CD8-positive, alpha-beta memory T cell (primary cell): Measurements from ENCODE around the gene EPB41L1. TPM values are rescaled to one million over a fixed set of nuclear protein-coding genes. Genes with fewer than 3 reads are reported as not detected.

ENCODE experiments used
- CTCF ChIA-PET: fragments of 350-600 bp; sonication (Branson Sonifier 250); formaldehyde crosslinking; loops from one replicate; lab custom pipeline; 2021; ENCODE audit warnings: antibody characterized with exemption; lab: Charles Lee
- POLR2A ChIA-PET: fragments of 350-600 bp; sonication (Branson Sonifier 250); formaldehyde crosslinking; loops from one replicate; lab custom pipeline; 2021; ENCODE audit warnings: antibody characterized with exemption; lab: Charles Lee
- DNase-seq, 5 donors: peaks; one replicate each; pipeline versions ENCODE4 v3.0.0 to v3.0.0-alpha.2; 2020 to 2022; ENCODE audit warnings: mixed read lengths in 1 of 5
- H3K27ac ChIP-seq: one replicate; pipeline ENCODE4 v1.7.0; 2013; ENCODE audit warnings: low read depth, mild to moderate bottlenecking, low read length, moderate library complexity
- H3K27me3 ChIP-seq: 2 replicates; pipeline ENCODE4 v1.7.0; 2013; ENCODE audit warnings: low read length, mild to moderate bottlenecking; ENCODE audit not compliant: insufficient read depth, poor library complexity, severe bottlenecking
- H3K36me3 ChIP-seq: 2 replicates; pipeline ENCODE4 v1.7.0; 2013; ENCODE audit warnings: mild to moderate bottlenecking, low read length, moderate library complexity; ENCODE audit not compliant: insufficient read depth
- H3K4me1 ChIP-seq: 2 replicates; pipeline ENCODE4 v1.7.0; 2013; ENCODE audit warnings: mild to moderate bottlenecking, low read length, moderate library complexity; ENCODE audit not compliant: insufficient read depth
- H3K4me3 ChIP-seq: 2 replicates; pipeline ENCODE4 v1.7.0; 2013; ENCODE audit warnings: mild to moderate bottlenecking, low read length
- H3K9me3 ChIP-seq: 2 replicates; pipeline ENCODE4 v1.7.0; 2013; ENCODE audit warnings: mild to moderate bottlenecking, low read length
- H3K27ac Mint-ChIP-seq, 8 donors: one replicate each; pipeline ENCODE4 v1.8.0; 2020 to 2021; ENCODE audit warnings: mixed read lengths in 8 of 8, mild to moderate bottlenecking in 6 of 8, inconsistent platforms in 3 of 8, moderate library complexity in 3 of 8
- H3K27me3 Mint-ChIP-seq, 2 donors: one replicate each; pipeline ENCODE4 v1.8.0; 2020 to 2021; ENCODE audit warnings: mixed read lengths in 2 of 2, mild to moderate bottlenecking in 1 of 2, moderate library complexity in 1 of 2
- H3K36me3 Mint-ChIP-seq, 3 donors: one replicate each; pipeline ENCODE4 v1.8.0; 2020 to 2021; ENCODE audit warnings: mixed read lengths in 3 of 3, inconsistent platforms in 1 of 3, mild to moderate bottlenecking in 1 of 3
- H3K4me1 Mint-ChIP-seq, 3 donors: one replicate each; pipeline ENCODE4 v1.8.0; 2020 to 2021; ENCODE audit warnings: mixed read lengths in 3 of 3, inconsistent platforms in 1 of 3, mild to moderate bottlenecking in 1 of 3
- H3K4me3 Mint-ChIP-seq, 7 donors: one replicate each; pipeline ENCODE4 v1.8.0; 2020 to 2021; ENCODE audit warnings: mixed read lengths in 7 of 7, mild to moderate bottlenecking in 6 of 7, moderate library complexity in 4 of 7, inconsistent platforms in 2 of 7
- H3K9me3 Mint-ChIP-seq, 5 donors: one replicate each; pipeline ENCODE4 v1.8.0; 2020 to 2022; ENCODE audit warnings: mixed read lengths in 5 of 5, mild to moderate bottlenecking in 3 of 5, moderate library complexity in 2 of 5, inconsistent platforms in 1 of 5
- polyA plus RNA-seq: library from polyadenylated mRNA; unstranded; fragments of 300-500 nt; fragmentation: Illumina TruSeq; gene quantifications from one replicate; pipeline ENCODE4 v1.2.3, GENCODE V29; 2021
- total RNA-seq, 2 experiments: library from RNA; stranded (reverse); gene quantifications; one replicate each; pipeline ENCODE4 v1.2.3, GENCODE V29; 2021

EPB41L1 gene
- total and polyA plus RNA-seq, 3 experiments from 2014 or later: 0.29 to 0.35 TPM; not detected in 1

- DNase-seq: no peak
- CTCF ChIA-PET: no interaction called here
- Mint-ChIP-seq H3K9me3 (no peaks in the 10 kb centered on the region), H3K36me3 (no peaks in the 10 kb centered on the region), H3K4me3 (no peak overlapping the region), H3K4me1 (peaks cover 3 to 4% (median 4%) of the 10 kb centered on the region in 3 donors), H3K27ac (no peak overlapping the region), H3K27me3 (peaks cover 30 to 57% of the 10 kb centered on the region in 2 donors)
- no peaks in the 10 kb centered on the region for H3K4me1 ChIP-seq
- POLR2A ChIA-PET: no interaction called here
- no peaks in the 10 kb centered on the region for H3K9me3 ChIP-seq
- H3K4me3 ChIP-seq: no peak overlapping the region
- peaks cover 1% of the 10 kb centered on the region for H3K27me3 ChIP-seq
- H3K27ac ChIP-seq: no peak overlapping the region
- no peaks in the 10 kb centered on the region for H3K36me3 ChIP-seq
These were observed 3.5 kb upstream of the EPB41L1 start for GRCh38 chr20:36150847-36151539.

DNA sequence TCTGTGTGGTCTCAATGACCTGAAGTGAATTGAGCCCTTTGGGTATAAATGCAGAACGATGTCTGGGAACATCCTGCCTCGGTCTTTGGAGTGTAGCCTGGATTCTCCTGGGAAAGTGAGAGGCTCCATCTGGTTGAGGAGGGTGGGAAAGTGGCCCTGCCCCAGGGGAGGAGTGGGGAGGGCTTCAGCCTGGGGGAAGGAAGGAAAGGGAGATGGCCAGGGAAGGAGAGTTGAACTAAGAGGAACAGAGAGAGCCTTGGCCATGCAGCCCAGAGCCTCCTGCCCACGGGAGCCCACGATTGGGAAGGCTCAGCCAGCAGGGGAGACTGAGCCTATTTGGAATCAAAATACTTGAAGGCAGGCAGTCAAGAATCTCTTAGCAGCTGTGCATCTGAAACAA is 2.3 kb upstream of the EPB41L1 start:
- no peak for DNase-seq
- H3K4me1 ChIP-seq: no peaks in the 10 kb centered on the region
- Mint-ChIP-seq H3K36me3 (no peaks in the 10 kb centered on the region), H3K9me3 (no peaks in the 10 kb centered on the region), H3K27ac (no peak overlapping the region), H3K27me3 (peaks cover 36 to 56% of the 10 kb centered on the region in 2 donors), H3K4me3 (peak overlapping the region in 1 of 7 donors; percentile 32), H3K4me1 (peaks cover 3 to 6% (median 4%) of the 10 kb centered on the region in 3 donors)
- no peak overlapping the region for H3K27ac ChIP-seq
- no peaks in the 10 kb centered on the region for H3K36me3 ChIP-seq
- H3K27me3 ChIP-seq: peaks cover 8% of the 10 kb centered on the region
- no peaks in the 10 kb centered on the region for H3K9me3 ChIP-seq
- POLR2A ChIA-PET: no interaction called here
- CTCF ChIA-PET: interaction anchor here (0.8 to 1.4 kb wide), 2 partner anchors 9 to 14 kb away, joined by 3 read pairs; no protein-coding TSS in a partner anchor
- H3K4me3 ChIP-seq: no peak overlapping the region

GRCh38 chr20:36153204-36153603 is 1.3 kb upstream of the EPB41L1 start:
- Mint-ChIP-seq H3K4me3 (peak overlapping the region in 5 of 7 donors; percentile 20 to 71 (median 56)), H3K9me3 (no peaks in the 10 kb centered on the region), H3K4me1 (peaks cover 3 to 6% (median 4%) of the 10 kb centered on the region in 3 donors), H3K27ac (no peak overlapping the region), H3K36me3 (no peaks in the 10 kb centered on the region), H3K27me3 (peaks cover 39 to 53% of the 10 kb centered on the region in 2 donors)
- no peak for DNase-seq
- Histone ChIP-seq H3K4me1 (no peaks in the 10 kb centered on the region), H3K4me3 (no peak overlapping the region), H3K9me3 (no peaks in the 10 kb centered on the region), H3K36me3 (no peaks in the 10 kb centered on the region), H3K27me3 (peaks cover 8% of the 10 kb centered on the region), H3K27ac (no peak overlapping the region)
- CTCF ChIA-PET: interaction anchor here (0.8 to 1.4 kb wide), 2 partner anchors 10 to 15 kb away, joined by 3 read pairs; no protein-coding TSS in a partner anchor
- POLR2A ChIA-PET: no interaction called here

DNA sequence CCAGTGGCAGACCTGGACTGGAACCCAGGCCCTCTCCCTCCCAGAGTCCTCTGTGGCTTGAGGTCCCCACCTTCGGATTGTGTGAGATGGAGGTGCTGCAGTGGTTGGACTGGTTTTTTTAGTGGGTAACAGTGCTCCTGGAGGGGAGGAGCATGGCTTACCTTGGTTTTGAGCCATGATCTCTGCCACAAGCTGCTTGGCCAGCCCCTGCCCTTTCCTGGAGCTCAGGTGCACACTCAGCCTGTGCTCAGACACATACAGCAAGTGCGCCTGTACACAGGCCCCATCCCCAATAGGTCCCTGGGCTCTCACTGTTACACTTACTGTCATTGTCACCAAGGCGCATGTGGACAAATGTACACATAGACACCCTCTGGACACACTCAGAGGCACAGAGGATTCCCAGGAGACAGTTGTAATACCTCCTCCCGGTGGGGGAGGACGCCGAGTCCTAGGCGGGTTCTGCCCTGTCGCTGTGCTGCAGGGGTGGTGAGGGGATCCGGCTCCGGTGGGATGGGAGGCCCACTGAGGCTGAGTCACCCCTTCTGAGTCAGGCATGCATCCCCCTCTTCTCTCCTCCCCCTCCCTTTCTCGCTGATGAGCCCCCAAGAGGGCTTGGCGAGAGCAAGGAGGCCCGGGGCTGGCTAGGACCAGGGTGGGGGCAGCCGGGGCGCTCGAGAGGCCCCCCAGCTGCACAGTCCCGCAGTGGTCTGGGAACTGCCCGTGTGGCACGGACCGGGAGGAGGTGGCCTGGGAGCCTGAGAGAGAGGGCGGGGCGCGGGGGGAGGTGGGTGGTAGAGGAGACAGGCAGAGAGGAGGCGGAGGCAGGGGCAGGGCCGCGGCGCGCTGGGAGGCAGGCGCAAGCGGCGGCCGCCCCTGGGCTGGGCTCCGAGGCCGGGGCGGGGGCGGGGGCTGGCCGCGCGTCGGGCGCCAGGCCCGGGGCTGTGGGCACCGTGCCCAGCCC is 522 bp upstream of the EPB41L1 start:
- Mint-ChIP-seq H3K27me3 (peaks cover 38 to 48% of the 10 kb centered on the region in 2 donors), H3K27ac (no peak overlapping the region), H3K9me3 (no peaks in the 10 kb centered on the region), H3K36me3 (no peaks in the 10 kb centered on the region), H3K4me3 (peak overlapping the region in 4 of 7 donors; percentile 3 to 56 (median 28)), H3K4me1 (peaks cover 3 to 6% (median 4%) of the 10 kb centered on the region in 3 donors)
- H3K36me3 ChIP-seq: no peaks in the 10 kb centered on the region
- peaks cover 8% of the 10 kb centered on the region for H3K27me3 ChIP-seq
- H3K9me3 ChIP-seq: no peaks in the 10 kb centered on the region
- H3K27ac ChIP-seq: no peak overlapping the region
- POLR2A ChIA-PET: no interaction called here
- no peak overlapping the region for H3K4me3 ChIP-seq
- H3K4me1 ChIP-seq: no peaks in the 10 kb centered on the region
- CTCF ChIA-PET: interaction anchor here (1.4 kb wide), 1 partner anchor 16 kb away, joined by 3 read pairs; no protein-coding TSS in a partner anchor
- peak in 1 of 5 donors; percentile 2 for DNase-seq

DNA sequence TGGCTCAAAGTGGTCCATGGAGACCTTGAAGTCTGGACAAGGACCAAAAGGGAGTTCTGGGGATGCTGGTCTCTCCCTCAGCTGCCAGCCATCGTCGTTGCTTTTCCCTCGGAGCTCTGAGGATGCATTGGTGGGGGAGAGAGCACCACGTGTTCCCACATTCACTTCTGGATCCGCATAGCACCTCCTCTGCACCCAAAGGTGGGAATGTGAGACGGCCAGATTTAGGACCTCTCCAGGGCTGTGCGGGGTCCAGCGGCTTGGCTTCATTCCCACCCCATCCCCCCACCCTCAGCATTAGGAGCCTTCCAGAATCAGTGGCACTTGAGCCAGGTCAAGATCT is 1.1 kb downstream of the EPB41L1 start:
- H3K36me3 ChIP-seq: no peaks in the 10 kb centered on the region
- no peak overlapping the region for H3K27ac Mint-ChIP-seq
- no peaks in the 10 kb centered on the region for H3K36me3 Mint-ChIP-seq
- H3K9me3 ChIP-seq: no peaks in the 10 kb centered on the region
- H3K27me3 ChIP-seq: peaks cover 8% of the 10 kb centered on the region
- H3K27ac ChIP-seq: no peak overlapping the region
- POLR2A ChIA-PET: no interaction called here
- no peaks in the 10 kb centered on the region for H3K9me3 Mint-ChIP-seq
- no peak for DNase-seq
- CTCF ChIA-PET: interaction anchor here (1.1 to 2.4 kb wide), 6 partner anchors 9 to 284 kb away, joined by 4 to 9 read pairs (median 5); no protein-coding TSS in a partner anchor
- peaks cover 3 to 6% (median 4%) of the 10 kb centered on the region in 3 donors for H3K4me1 Mint-ChIP-seq
- H3K27me3 Mint-ChIP-seq: peaks cover 40 to 43% of the 10 kb centered on the region in 2 donors
- H3K4me1 ChIP-seq: no peaks in the 10 kb centered on the region
- peak overlapping the region in 2 of 7 donors; percentile 46 to 74 for H3K4me3 Mint-ChIP-seq
- no peak overlapping the region for H3K4me3 ChIP-seq

DNA sequence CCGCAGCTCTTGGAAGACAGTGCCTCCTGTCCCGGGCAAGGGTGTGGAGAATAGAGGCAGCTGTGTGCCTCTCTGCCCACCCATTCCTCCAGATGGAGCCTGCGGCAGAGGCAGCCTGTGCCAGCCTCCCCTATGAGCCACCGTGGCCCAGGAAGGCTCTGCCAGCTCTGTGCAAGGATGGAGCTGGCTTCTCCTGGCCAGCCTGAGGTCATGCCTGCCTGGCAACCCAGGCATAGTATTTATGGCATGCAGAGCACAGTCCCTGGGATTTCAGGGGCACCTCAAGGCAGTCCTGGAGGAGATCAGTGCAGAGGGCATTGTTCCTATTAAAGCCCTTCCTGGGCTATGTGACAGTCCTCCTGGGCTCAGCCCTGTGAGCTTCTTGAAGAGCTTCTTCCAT is 1.5 kb downstream of the EPB41L1 start:
- no peak overlapping the region for H3K4me3 ChIP-seq
- Mint-ChIP-seq H3K9me3 (no peaks in the 10 kb centered on the region), H3K4me1 (peaks cover 3 to 6% (median 4%) of the 10 kb centered on the region in 3 donors), H3K4me3 (peak overlapping the region in 2 of 7 donors; percentile 47 to 80), H3K27me3 (peaks cover 37 to 44% of the 10 kb centered on the region in 2 donors), H3K36me3 (no peaks in the 10 kb centered on the region), H3K27ac (no peak overlapping the region)
- H3K36me3 ChIP-seq: no peaks in the 10 kb centered on the region
- DNase-seq: no peak
- ChIA-PET POLR2A (no interaction called here), CTCF (interaction anchor here (1.1 to 2.4 kb wide), 8 partner anchors 9 to 316 kb away, joined by 3 to 9 read pairs (median 4); no protein-coding TSS in a partner anchor)
- peaks cover 8% of the 10 kb centered on the region for H3K27me3 ChIP-seq
- H3K27ac ChIP-seq: no peak overlapping the region
- no peaks in the 10 kb centered on the region for H3K4me1 ChIP-seq
- H3K9me3 ChIP-seq: no peaks in the 10 kb centered on the region

DNA sequence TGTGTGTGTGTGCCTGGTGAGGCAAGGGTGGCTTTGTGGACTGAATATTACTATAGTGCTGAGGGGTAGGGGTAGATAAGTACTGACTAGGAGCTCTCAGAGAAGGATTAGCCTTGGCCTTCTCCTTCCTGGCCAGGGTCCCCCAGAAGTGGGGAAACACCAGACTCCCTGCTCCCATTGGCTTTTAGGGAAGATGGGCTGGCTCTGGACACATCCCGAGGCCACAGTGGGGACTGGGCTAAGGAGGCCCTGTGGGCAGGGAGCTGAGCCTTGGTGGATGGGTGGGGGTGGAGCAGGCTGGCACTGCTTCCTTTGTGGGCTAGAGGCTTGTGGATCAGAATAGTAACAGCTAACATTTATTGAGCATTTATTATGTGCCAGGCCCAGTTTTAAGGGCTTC is 3.1 kb downstream of the EPB41L1 start:
- Histone ChIP-seq H3K9me3 (no peaks in the 10 kb centered on the region), H3K4me3 (no peak overlapping the region), H3K4me1 (no peaks in the 10 kb centered on the region), H3K36me3 (no peaks in the 10 kb centered on the region), H3K27ac (no peak overlapping the region), H3K27me3 (peaks cover 8% of the 10 kb centered on the region)
- ChIA-PET POLR2A (no interaction called here), CTCF (interaction anchor here (0.9 to 1.0 kb wide), 3 partner anchors 129 to 281 kb away, joined by 3 to 4 read pairs (median 3); no protein-coding TSS in a partner anchor)
- no peak for DNase-seq
- H3K9me3 Mint-ChIP-seq: no peaks in the 10 kb centered on the region
- H3K4me3 Mint-ChIP-seq: no peak overlapping the region
- H3K27me3 Mint-ChIP-seq: peaks cover 35 to 42% of the 10 kb centered on the region in 2 donors
- no peak overlapping the region for H3K27ac Mint-ChIP-seq
- no peaks in the 10 kb centered on the region for H3K36me3 Mint-ChIP-seq
- H3K4me1 Mint-ChIP-seq: peaks cover 3 to 6% (median 4%) of the 10 kb centered on the region in 3 donors
